AG09319 (cell line): ENCODE data around the gene SLAIN1.

Source experiments
- DNase-seq: peaks from one replicate; pipeline ENCODE4 v3.0.0-alpha.2; 2010; ENCODE audit warnings: low read depth; ENCODE audit errors: extremely low read depth
- CTCF ChIP-seq: IDR thresholded peaks from 2 replicates; pipeline ENCODE4 v1.5.1; 2011; ENCODE audit warnings: low read depth, mild to moderate bottlenecking, inconsistent platforms, low read length, moderate library complexity

The SLAIN1 gene

GRCh38 chr13:77740931-77741596, 43.6 kb downstream of the SLAIN1 start:
- no peak for DNase-seq
- no peak for TF ChIP-seq CTCF

- no peak for DNase-seq
- TF ChIP-seq CTCF = no peak
Observed at GRCh38 chr13:77741597-77741972, 44.1 kb downstream of the SLAIN1 start.

GRCh38 chr13:77742801-77743200, 45.3 kb downstream of the SLAIN1 start:
- no peak for DNase-seq
- TF ChIP-seq CTCF = no peak

- no peak for TF ChIP-seq CTCF
- DNase-seq = no peak
Observed at GRCh38 chr13:77745784-77746183, 48.3 kb downstream of the SLAIN1 start.

- no peak for DNase-seq
- TF ChIP-seq CTCF = no peak
Observed at GRCh38 chr13:77749344-77749880, 51.9 kb downstream of the SLAIN1 start.

GRCh38 chr13:77751513-77752456, 54.3 kb downstream of the SLAIN1 start:
- DNase-seq = peak; percentile 11
- peak; percentile 87 for TF ChIP-seq CTCF
